Cardiac fibroblast (primary cell): ENCODE data around the gene ZNF135.

Source experiments
- DNase-seq, 2 donors: peaks; one replicate each; pipeline versions ENCODE4 v3.0.0 to v3.0.0-alpha.2; 2010; ENCODE audit warnings: low read depth in 2 of 2
- H3K4me3 ChIP-seq, 2 donors: replicated peaks in 1 of 2; 1 replicate in 1 of 2; 2 replicates in 1 of 2; pipeline ENCODE4 v1.5.1; 2011; ENCODE audit warnings: low read depth in 2 of 2, low read length in 2 of 2, mild to moderate bottlenecking in 2 of 2, moderate library complexity in 1 of 2
- CTCF ChIP-seq: IDR thresholded peaks from one replicate; pipeline ENCODE4 v1.5.1; 2011; ENCODE audit warnings: low read depth, mild to moderate bottlenecking, low read length, inconsistent platforms

ZNF135 gene

DNA sequence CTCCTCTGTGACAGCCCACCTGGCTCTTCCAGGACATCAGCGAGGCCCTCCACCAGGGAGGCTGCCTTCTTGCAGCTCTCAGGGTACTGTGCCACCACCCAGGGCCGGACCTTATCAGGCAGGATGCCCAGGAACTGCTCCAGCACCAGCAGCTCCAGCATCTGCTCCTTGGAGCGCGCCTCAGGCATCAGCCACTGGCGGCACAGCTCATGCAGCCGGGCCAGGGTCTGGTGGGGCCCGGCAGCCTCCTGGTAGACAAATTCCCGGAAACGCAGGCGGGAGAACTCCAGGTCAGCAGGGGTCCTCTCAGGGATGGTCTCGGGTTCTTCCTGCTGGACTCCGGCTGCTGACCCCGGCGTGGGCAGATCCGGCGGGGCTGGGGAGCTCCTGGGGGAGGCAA, 30.8 kb downstream of the ZNF135 start:
- DNase-seq = no peak
- no peak for TF ChIP-seq CTCF
- no peak overlapping the region for H3K4me3 ChIP-seq

GRCh38 chr19:58091251-58091995, 32.3 kb downstream of the ZNF135 start:
- DNase-seq = no peak
- no peak overlapping the region for H3K4me3 ChIP-seq
- TF ChIP-seq CTCF = no peak

- no peak for TF ChIP-seq CTCF
- no peak overlapping the region for H3K4me3 ChIP-seq
- DNase-seq = no peak
These were observed 34.0 kb downstream of the ZNF135 start for GRCh38 chr19:58093071-58093470.

- no peak overlapping the region for H3K4me3 ChIP-seq
- no peak for DNase-seq
- no peak for TF ChIP-seq CTCF
These were observed 36.2 kb downstream of the ZNF135 start for GRCh38 chr19:58095328-58095727.

DNA sequence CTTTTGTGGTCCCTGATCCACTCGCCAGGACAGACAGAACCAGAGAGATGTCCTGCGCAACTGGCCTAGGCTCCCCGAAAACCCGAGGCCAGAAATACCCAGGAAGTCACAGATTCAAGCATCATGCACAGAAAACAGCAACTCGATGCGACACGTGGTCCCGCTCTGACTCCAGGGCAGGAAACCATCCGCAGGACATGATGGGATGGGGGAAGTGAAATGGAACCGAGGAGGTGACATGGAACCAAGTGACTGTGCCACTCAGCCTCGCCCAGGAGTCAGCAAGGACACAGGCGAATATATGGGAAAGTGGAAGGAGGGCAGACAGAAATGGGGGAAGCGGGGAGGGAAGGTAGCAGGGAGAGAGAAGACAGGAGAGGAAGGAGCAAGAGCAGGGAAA, 37.8 kb downstream of the ZNF135 start:
- H3K4me3 ChIP-seq = no peak overlapping the region
- no peak for TF ChIP-seq CTCF
- no peak for DNase-seq

- no peak for TF ChIP-seq CTCF
- peak overlapping the region; percentile 96 to 98 for H3K4me3 ChIP-seq
These were observed 38.3 kb downstream of the ZNF135 start for GRCh38 chr19:58097349-58097748.

More at GRCh38 chr19:58097349-58097748, 38.3 kb downstream of the ZNF135 start:
- DNase-seq = no peak
